HCT116 (cell line): ENCODE measurements around the gene MYLK. TPM values are rescaled to one million over a fixed set of nuclear protein-coding genes. Genes with fewer than 3 reads are reported as not detected.

Source experiments
- ATAC-seq: fragments of 200-7000 bp; cut with Tn5 transposase; 2 replicates; pipeline ENCODE4 v1.9.1; 2020; ENCODE audit warnings: mild to moderate bottlenecking, moderate library complexity
- BruUV-seq: library from RNA; stranded (reverse); fragments of 400-500 nt; replicated peaks from 2 replicates; lab custom pipeline; 2021; lab: Mats Ljungman, UMichigan
- CTCF ChIA-PET: fragments of 300-600 bp; sonication (Branson Sonifier 250); formaldehyde crosslinking; loops from one replicate; lab custom pipeline; 2021; ENCODE audit warnings: antibody characterized with exemption; lab: Charles Lee
- POLR2A ChIA-PET: fragments of 300-600, 350-600 bp; sonication (Branson Sonifier 250); formaldehyde crosslinking; loops from one replicate; lab custom pipeline; 2021; ENCODE audit warnings: antibody characterized with exemption; lab: Charles Lee
- RAD21 ChIA-PET, 2 experiments: fragments of 300-600 bp; sonication (Branson Sonifier 250); formaldehyde crosslinking; loops; one replicate each; lab custom pipeline; 2023; ENCODE audit warnings: low total read pairs in 2 of 2; ENCODE audit not compliant: uncharacterized antibody in 2 of 2, unreplicated experiment in 2 of 2, low non-redundant PET in 1 of 2; lab: Charles Lee
- DNase-seq: peaks from one replicate; pipeline ENCODE4 v3.0.0-alpha.2; 2010; ENCODE audit warnings: low read depth, low spot score
- H2AFZ ChIP-seq: fragments of 200-600 bp; shearing (Covaris generic), sonication (generic); 2 replicates; pipeline ENCODE4 v1.6.1; 2017; ENCODE audit warnings: low read depth, mixed run types, mixed read lengths, antibody characterized with exemption, low read length; ENCODE audit not compliant: poor library complexity, severe bottlenecking
- H3K27ac ChIP-seq: 2 replicates; pipeline ENCODE4 v1.5.1; 2012; ENCODE audit warnings: low read depth, low read length
- H3K27me3 ChIP-seq: fragments of 200-600 bp; sonication (generic); 2 replicates; pipeline ENCODE4 v1.6.1; 2016; ENCODE audit warnings: mixed run types, low read length, mixed read lengths; ENCODE audit not compliant: insufficient read depth
- H3K36me3 ChIP-seq, 2 experiments: fragments of 200-500 bp in 1 of 2; fragments of 200-600 bp in 1 of 2; sonication (Bioruptor generic) in 1 of 2; sonication (generic) in 1 of 2; 2 replicates each; pipeline versions ENCODE4 v1.5.1 to v1.6.1; 2014 to 2016; ENCODE audit warnings: low read length in 2 of 2, inconsistent platforms in 1 of 2, mixed read lengths in 1 of 2, mixed run types in 1 of 2; ENCODE audit not compliant: insufficient read depth in 2 of 2, control insufficient read depth in 1 of 2
- H3K4me1 ChIP-seq, 2 experiments: fragments of 200-600 bp in 1 of 2; sonication (generic) in 1 of 2; 2 replicates each; pipeline versions ENCODE4 v1.5.1 to v1.6.1; 2012 to 2017; ENCODE audit warnings: low read length in 2 of 2, inconsistent platforms in 1 of 2, mild to moderate bottlenecking in 1 of 2, mixed read lengths in 1 of 2, mixed run types in 1 of 2, moderate library complexity in 1 of 2; ENCODE audit not compliant: insufficient read depth in 2 of 2, control insufficient read depth in 1 of 2
- H3K4me2 ChIP-seq: fragments of 200-600 bp; sonication (generic); 2 replicates; pipeline ENCODE4 v1.6.1; 2017; ENCODE audit warnings: mixed run types, low read length, mixed read lengths
- H3K4me3 ChIP-seq, 2 experiments: fragments of 200-600 bp in 1 of 2; sonication (generic) in 1 of 2; replicated peaks in 1 of 2; 2 replicates each; pipeline ENCODE4 v1.5.1; 2011 to 2016; ENCODE audit warnings: low read length in 2 of 2, control low read depth in 1 of 2, low read depth in 1 of 2, mild to moderate bottlenecking in 1 of 2, mixed read lengths in 1 of 2, mixed run types in 1 of 2
- H3K79me2 ChIP-seq: fragments of 200-600 bp; sonication (generic); 2 replicates; pipeline ENCODE4 v1.6.1; 2017; ENCODE audit warnings: mild to moderate bottlenecking, mixed run types, low read length, moderate library complexity, mixed read lengths; ENCODE audit not compliant: insufficient read depth
- H3K9ac ChIP-seq: fragments of 200-600 bp; sonication (generic); 2 replicates; pipeline ENCODE4 v1.6.1; 2016; ENCODE audit warnings: low read length, mixed read lengths
- H3K9me2 ChIP-seq: fragments of 200-600 bp; sonication (generic), shearing (Covaris generic); 2 replicates; pipeline ENCODE4 v1.6.1; 2017; ENCODE audit warnings: mixed run types, mild to moderate bottlenecking, moderate library complexity; ENCODE audit not compliant: insufficient read depth
- H3K9me3 ChIP-seq, 2 experiments: fragments of 200-500 bp in 1 of 2; fragments of 200-600 bp in 1 of 2; sonication (Bioruptor generic) in 1 of 2; sonication (generic) in 1 of 2; 2 replicates each; pipeline ENCODE4 v1.6.1; 2014 to 2017; ENCODE audit warnings: low read length in 2 of 2, mixed read lengths in 2 of 2, inconsistent platforms in 1 of 2, low read depth in 1 of 2, mild to moderate bottlenecking in 1 of 2, mixed run types in 1 of 2, moderate library complexity in 1 of 2; ENCODE audit not compliant: control insufficient read depth in 1 of 2, insufficient read depth in 1 of 2
- H4K20me1 ChIP-seq: fragments of 200-600 bp; sonication (generic), shearing (Covaris generic); 2 replicates; pipeline ENCODE4 v1.6.1; 2017; ENCODE audit warnings: mixed run types, mild to moderate bottlenecking, moderate library complexity; ENCODE audit not compliant: insufficient read depth
- CBX3 ChIP-seq: IDR thresholded peaks from 2 replicates; pipeline ENCODE4 v1.6.1; 2012; ENCODE audit warnings: low read depth
- CEBPB ChIP-seq: IDR thresholded peaks from 2 replicates; pipeline ENCODE4 v1.6.1; 2012; ENCODE audit warnings: low read depth
- CTCF ChIP-seq, 3 experiments: fragments of 200-600 bp in 1 of 3; sonication (generic) in 1 of 3; IDR thresholded peaks in 2 of 3; conservative IDR thresholded peaks in 1 of 3; 2 replicates each; pipeline ENCODE4 v1.5.1; 2012 to 2017; ENCODE audit warnings: low read depth in 2 of 3, low read length in 2 of 3, antibody characterized with exemption in 1 of 3, borderline replicate concordance in 1 of 3, control low read depth in 1 of 3, mild to moderate bottlenecking in 1 of 3, mixed read lengths in 1 of 3, mixed run types in 1 of 3, moderate library complexity in 1 of 3; ENCODE audit not compliant: insufficient read depth in 1 of 3
- EGR1 ChIP-seq: IDR thresholded peaks from 2 replicates; pipeline ENCODE4 v1.6.1; 2012; ENCODE audit warnings: low read depth
- ELF1 ChIP-seq: IDR thresholded peaks from 2 replicates; pipeline ENCODE4 v1.6.1; 2012; ENCODE audit warnings: low read depth, borderline replicate concordance
- EZH2 ChIP-seq: fragments of 200-600 bp; sonication (generic); IDR thresholded peaks from 2 replicates; pipeline ENCODE4 v1.6.1; 2017; ENCODE audit warnings: antibody characterized with exemption, mixed run types
- EZH2phosphoT487 ChIP-seq: fragments of 200-600 bp; IDR thresholded peaks from 2 replicates; pipeline ENCODE4 v1.6.1; 2018; ENCODE audit warnings: antibody characterized with exemption, borderline replicate concordance
- FOSL1 ChIP-seq: IDR thresholded peaks from 2 replicates; pipeline ENCODE4 v1.6.1; 2012; ENCODE audit warnings: low read depth
- JUND ChIP-seq: IDR thresholded peaks from 2 replicates; pipeline ENCODE4 v1.6.1; 2012
- MAX ChIP-seq: IDR thresholded peaks from 2 replicates; pipeline ENCODE4 v1.6.1; 2012
- POLR2AphosphoS5 ChIP-seq: IDR thresholded peaks from 2 replicates; pipeline ENCODE4 v1.6.1; 2011; ENCODE audit warnings: mild to moderate bottlenecking, low read depth, low read length, moderate library complexity
- RAD21 ChIP-seq: IDR thresholded peaks from 2 replicates; pipeline ENCODE4 v1.6.1; 2012; ENCODE audit warnings: low read depth, mild to moderate bottlenecking
- SIN3A ChIP-seq: IDR thresholded peaks from 2 replicates; pipeline ENCODE4 v1.6.1; 2012; ENCODE audit warnings: low read depth
- SRF ChIP-seq: IDR thresholded peaks from 2 replicates; pipeline ENCODE4 v1.6.1; 2012; ENCODE audit warnings: low read depth
- TCF7L2 ChIP-seq: IDR thresholded peaks from 2 replicates; pipeline ENCODE4 v1.7.0; 2011; ENCODE audit warnings: borderline replicate concordance, inconsistent platforms; ENCODE audit not compliant: insufficient read depth, insufficient read length; ENCODE audit errors: extremely low read depth
- YY1 ChIP-seq: IDR thresholded peaks from 2 replicates; pipeline ENCODE4 v1.6.1; 2011; ENCODE audit warnings: low read length, low read depth, moderate library complexity, mild to moderate bottlenecking; ENCODE audit not compliant: insufficient replicate concordance; ENCODE audit errors: extremely low read depth
- ZFX ChIP-seq: fragments of 450-650 bp; IDR thresholded peaks from 2 replicates; pipeline ENCODE4 v1.6.1; 2017
- intact Hi-C: fragments of 100-400 bp; cut with micrococcal nuclease; formaldehyde crosslinking; loops from 2 replicates; pipeline ENCODE4 v1.10.0; 2022
- total RNA-seq: library from RNA; stranded (reverse); gene quantifications from one replicate; pipeline ENCODE4 v1.2.1, GENCODE V29; 2021; ENCODE audit not compliant: unreplicated experiment
- TF ChIP-seq, protein P1 (sequence below): IDR thresholded peaks from 2 replicates; pipeline ENCODE4 v1.6.1; 2012; ENCODE audit warnings: low read depth
- TF ChIP-seq, protein P2 (sequence below): IDR thresholded peaks from 2 replicates; pipeline ENCODE4 v1.6.1; 2011; ENCODE audit warnings: mild to moderate bottlenecking, low read length, moderate library complexity; ENCODE audit not compliant: insufficient replicate concordance; ENCODE audit errors: extremely low read depth
- TF ChIP-seq, protein P3 (sequence below): IDR thresholded peaks from 2 replicates; pipeline ENCODE4 v1.6.1; 2012

MYLK gene
- total RNA-seq, 1 experiment from 2014 or later, result 3.8 TPM

GRCh38 chr3:123720638-123721037, 163.5 kb downstream of the MYLK start:
- intact Hi-C loops, result no loop called here
- TF ChIP-seq SRF, result no peak
- TF ChIP-seq, protein P1, sequence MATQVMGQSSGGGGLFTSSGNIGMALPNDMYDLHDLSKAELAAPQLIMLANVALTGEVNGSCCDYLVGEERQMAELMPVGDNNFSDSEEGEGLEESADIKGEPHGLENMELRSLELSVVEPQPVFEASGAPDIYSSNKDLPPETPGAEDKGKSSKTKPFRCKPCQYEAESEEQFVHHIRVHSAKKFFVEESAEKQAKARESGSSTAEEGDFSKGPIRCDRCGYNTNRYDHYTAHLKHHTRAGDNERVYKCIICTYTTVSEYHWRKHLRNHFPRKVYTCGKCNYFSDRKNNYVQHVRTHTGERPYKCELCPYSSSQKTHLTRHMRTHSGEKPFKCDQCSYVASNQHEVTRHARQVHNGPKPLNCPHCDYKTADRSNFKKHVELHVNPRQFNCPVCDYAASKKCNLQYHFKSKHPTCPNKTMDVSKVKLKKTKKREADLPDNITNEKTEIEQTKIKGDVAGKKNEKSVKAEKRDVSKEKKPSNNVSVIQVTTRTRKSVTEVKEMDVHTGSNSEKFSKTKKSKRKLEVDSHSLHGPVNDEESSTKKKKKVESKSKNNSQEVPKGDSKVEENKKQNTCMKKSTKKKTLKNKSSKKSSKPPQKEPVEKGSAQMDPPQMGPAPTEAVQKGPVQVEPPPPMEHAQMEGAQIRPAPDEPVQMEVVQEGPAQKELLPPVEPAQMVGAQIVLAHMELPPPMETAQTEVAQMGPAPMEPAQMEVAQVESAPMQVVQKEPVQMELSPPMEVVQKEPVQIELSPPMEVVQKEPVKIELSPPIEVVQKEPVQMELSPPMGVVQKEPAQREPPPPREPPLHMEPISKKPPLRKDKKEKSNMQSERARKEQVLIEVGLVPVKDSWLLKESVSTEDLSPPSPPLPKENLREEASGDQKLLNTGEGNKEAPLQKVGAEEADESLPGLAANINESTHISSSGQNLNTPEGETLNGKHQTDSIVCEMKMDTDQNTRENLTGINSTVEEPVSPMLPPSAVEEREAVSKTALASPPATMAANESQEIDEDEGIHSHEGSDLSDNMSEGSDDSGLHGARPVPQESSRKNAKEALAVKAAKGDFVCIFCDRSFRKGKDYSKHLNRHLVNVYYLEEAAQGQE, result no peak
- no peak for TF ChIP-seq CEBPB
- TF ChIP-seq, protein P2, sequence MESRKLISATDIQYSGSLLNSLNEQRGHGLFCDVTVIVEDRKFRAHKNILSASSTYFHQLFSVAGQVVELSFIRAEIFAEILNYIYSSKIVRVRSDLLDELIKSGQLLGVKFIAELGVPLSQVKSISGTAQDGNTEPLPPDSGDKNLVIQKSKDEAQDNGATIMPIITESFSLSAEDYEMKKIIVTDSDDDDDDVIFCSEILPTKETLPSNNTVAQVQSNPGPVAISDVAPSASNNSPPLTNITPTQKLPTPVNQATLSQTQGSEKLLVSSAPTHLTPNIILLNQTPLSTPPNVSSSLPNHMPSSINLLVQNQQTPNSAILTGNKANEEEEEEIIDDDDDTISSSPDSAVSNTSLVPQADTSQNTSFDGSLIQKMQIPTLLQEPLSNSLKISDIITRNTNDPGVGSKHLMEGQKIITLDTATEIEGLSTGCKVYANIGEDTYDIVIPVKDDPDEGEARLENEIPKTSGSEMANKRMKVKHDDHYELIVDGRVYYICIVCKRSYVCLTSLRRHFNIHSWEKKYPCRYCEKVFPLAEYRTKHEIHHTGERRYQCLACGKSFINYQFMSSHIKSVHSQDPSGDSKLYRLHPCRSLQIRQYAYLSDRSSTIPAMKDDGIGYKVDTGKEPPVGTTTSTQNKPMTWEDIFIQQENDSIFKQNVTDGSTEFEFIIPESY, result no peak
- TF ChIP-seq ELF1, result no peak
- TF ChIP-seq ZFX, result no peak
- TF ChIP-seq MAX, result no peak
- no peak for TF ChIP-seq EZH2
- TF ChIP-seq CBX3, result no peak
- no peak for TF ChIP-seq JUND
- TF ChIP-seq YY1, result no peak
- TF ChIP-seq TCF7L2, result no peak
- no peak for TF ChIP-seq SIN3A
- no peak for TF ChIP-seq EZH2phosphoT487
- no peak for TF ChIP-seq CTCF (IDR thresholded peaks at IDR 0.05 in 2 of 3, conservative IDR thresholded peaks at IDR 0.05 in 1 of 3; ENCODE audit: borderline replicate concordance in 1 of 3, insufficient read depth in 1 of 3, low read depth in 2 of 3, low read length in 2 of 3)
- TF ChIP-seq, protein P3, sequence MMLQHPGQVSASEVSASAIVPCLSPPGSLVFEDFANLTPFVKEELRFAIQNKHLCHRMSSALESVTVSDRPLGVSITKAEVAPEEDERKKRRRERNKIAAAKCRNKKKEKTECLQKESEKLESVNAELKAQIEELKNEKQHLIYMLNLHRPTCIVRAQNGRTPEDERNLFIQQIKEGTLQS, result no peak
- TF ChIP-seq POLR2AphosphoS5, result no peak
- no peak for TF ChIP-seq EGR1
- TF ChIP-seq RAD21, result no peak
- TF ChIP-seq FOSL1, result no peak

More at GRCh38 chr3:123720638-123721037, 163.5 kb downstream of the MYLK start:
- no peaks in the 10 kb centered on the region for H3K27me3 ChIP-seq
- POLR2A ChIA-PET, result no interaction called here
- no peak overlapping the region for H3K4me3 ChIP-seq
- no peaks in the 10 kb centered on the region for H3K9me2 ChIP-seq
- no peak overlapping the region for H3K4me2 ChIP-seq
- peaks cover 0 to 7% of the 10 kb centered on the region in 2 experiments; a peak in 2 of 4 replicates for H3K4me1 ChIP-seq
- no peaks in the 10 kb centered on the region for H4K20me1 ChIP-seq
- RAD21 ChIA-PET, result no interaction called here
- CTCF ChIA-PET, result interaction anchor here (0.7 kb wide), 1 partner anchor 68 kb away, joined by 3 read pairs; no protein-coding TSS in a partner anchor
- DNase-seq, result no peak
- no TSS peak for BruUV-seq
- no peaks in the 10 kb centered on the region for H3K36me3 ChIP-seq
- no peak for ATAC-seq
- no peak overlapping the region for H2AFZ ChIP-seq
- H3K9ac ChIP-seq, result no peak overlapping the region
- H3K9me3 ChIP-seq, result no peaks in the 10 kb centered on the region
- H3K79me2 ChIP-seq, result no peaks in the 10 kb centered on the region
- H3K27ac ChIP-seq, result no peak overlapping the region
